ENCODE measurements around the gene ZNF20. TPM values are rescaled to one million over a fixed set of nuclear protein-coding genes. Genes with fewer than 3 reads are reported as not detected.

Gene ZNF20
- total RNA-seq, result 8.1 and 9.1 TPM in 2 replicates
- long read RNA-seq, transcript ZNF20-202 (4 exons, 642 nt), result minor isoform, 14 of 33 reads
- long read RNA-seq, transcript ZNF20-201 (4 exons, 3,061 nt), result major isoform, 16 of 33 reads
- long read RNA-seq, partial matches to known transcripts, result 0 of 33 reads
- long read RNA-seq, other reads (novel, unspliced or antisense), result 3 of 33 reads

DNA sequence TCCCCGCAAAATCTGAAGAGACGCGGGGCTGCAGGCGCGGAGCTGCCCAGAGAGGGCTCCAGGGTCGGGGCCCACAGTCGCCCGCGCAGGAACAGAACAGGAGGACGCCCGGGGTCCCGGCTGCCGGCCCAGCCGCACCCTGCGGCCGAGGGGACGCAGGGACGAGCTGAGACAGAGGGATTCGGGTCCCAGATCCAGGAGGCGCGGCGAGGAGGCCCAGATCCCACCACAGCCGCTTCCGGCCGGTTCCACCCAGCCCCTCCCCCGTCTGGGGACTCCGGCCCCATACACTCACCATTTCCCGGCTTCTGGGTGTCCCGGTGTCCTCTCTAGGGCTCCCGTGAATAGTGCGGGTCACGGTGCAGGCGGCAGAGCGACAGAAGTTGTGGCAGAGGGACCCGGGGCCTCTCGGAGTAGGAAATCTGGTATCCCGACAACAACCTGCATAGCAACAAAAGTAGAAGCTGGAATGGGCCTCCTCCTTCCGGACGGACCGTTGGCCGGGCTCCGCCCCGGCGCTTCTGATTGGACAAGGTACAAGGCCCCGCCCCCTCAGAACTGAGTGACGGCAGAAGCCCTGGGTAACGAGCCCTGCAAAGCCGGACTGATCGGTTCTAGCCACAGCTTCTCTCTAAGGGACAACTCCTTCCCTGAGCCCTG is at the start of gene ZNF20:
Gene ZNF20 (minus strand): TSS at position 466 of the 660 bp plus-strand sequence. CDS start 168 bp downstream, at position 298.
- DNase-seq (ENCODE audit: low read depth, low spot score), result peak; percentile 91
- Mint-ChIP-seq H3K4me3 (peak within 1 kb of the TSS; percentile 98), H3K36me3 (ENCODE audit: low read depth) (peaks cover 48% of the 10 kb centered on the region), H3K27ac (ENCODE audit: unreplicated experiment) (peak within 1 kb of the TSS; percentile 96), H3K27me3 (ENCODE audit: low read depth) (peaks cover 3% of the 10 kb centered on the region), H3K9me3 (peaks cover 11% of the 10 kb centered on the region), H3K4me1 (peaks cover 35% of the 10 kb centered on the region)
- TF ChIP-seq, protein P1, sequence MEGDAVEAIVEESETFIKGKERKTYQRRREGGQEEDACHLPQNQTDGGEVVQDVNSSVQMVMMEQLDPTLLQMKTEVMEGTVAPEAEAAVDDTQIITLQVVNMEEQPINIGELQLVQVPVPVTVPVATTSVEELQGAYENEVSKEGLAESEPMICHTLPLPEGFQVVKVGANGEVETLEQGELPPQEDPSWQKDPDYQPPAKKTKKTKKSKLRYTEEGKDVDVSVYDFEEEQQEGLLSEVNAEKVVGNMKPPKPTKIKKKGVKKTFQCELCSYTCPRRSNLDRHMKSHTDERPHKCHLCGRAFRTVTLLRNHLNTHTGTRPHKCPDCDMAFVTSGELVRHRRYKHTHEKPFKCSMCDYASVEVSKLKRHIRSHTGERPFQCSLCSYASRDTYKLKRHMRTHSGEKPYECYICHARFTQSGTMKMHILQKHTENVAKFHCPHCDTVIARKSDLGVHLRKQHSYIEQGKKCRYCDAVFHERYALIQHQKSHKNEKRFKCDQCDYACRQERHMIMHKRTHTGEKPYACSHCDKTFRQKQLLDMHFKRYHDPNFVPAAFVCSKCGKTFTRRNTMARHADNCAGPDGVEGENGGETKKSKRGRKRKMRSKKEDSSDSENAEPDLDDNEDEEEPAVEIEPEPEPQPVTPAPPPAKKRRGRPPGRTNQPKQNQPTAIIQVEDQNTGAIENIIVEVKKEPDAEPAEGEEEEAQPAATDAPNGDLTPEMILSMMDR (conservative IDR thresholded peaks at IDR 0.05), result no peak

DNA sequence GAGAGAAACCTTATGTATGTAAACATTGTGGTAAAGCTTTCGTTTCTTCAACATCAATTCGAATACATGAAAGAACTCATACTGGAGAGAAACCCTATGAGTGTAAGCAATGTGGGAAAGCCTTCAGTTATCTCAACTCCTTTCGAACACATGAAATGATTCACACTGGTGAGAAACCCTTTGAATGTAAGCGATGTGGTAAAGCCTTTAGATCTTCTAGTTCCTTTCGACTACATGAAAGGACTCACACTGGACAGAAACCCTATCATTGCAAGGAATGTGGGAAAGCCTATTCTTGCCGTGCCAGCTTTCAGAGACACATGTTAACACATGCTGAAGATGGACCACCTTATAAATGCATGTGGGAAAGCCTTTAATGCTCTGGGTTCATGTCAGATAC is 47.5 kb upstream of the ZNF20 start:
- no peaks in the 10 kb centered on the region for H3K4me1 Mint-ChIP-seq
- TF ChIP-seq, protein P1 (conservative IDR thresholded peaks at IDR 0.05), result no peak
- H3K27ac Mint-ChIP-seq (ENCODE audit: unreplicated experiment), result no peak overlapping the region
- no peak overlapping the region for H3K4me3 Mint-ChIP-seq
- H3K9me3 Mint-ChIP-seq, result peaks cover 31% of the 10 kb centered on the region
- peaks cover 87% of the 10 kb centered on the region for H3K36me3 Mint-ChIP-seq (ENCODE audit: low read depth)
- no peak for DNase-seq (ENCODE audit: low read depth, low spot score)
- H3K27me3 Mint-ChIP-seq (ENCODE audit: low read depth), result no peaks in the 10 kb centered on the region

DNA sequence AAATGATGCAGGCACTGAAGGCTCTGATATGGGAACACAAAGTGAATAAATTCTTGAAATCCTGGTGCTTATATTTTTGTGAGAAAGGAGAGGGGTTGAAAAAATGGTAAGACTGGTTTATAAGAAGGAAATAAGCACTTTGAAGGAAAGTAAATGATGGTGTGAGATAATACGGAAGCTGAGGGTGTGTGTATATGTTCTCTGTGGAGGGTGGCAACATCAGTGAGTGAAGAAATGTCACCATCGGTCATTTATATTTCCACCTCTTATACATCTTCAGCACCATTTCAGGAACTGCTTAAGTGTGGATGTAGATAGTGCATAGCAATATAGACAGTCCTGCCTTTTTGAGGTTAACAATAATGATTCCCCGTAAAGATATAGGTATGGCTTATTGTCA is 40.2 kb upstream of the ZNF20 start:
- no peaks in the 10 kb centered on the region for H3K27me3 Mint-ChIP-seq (ENCODE audit: low read depth)

DNA sequence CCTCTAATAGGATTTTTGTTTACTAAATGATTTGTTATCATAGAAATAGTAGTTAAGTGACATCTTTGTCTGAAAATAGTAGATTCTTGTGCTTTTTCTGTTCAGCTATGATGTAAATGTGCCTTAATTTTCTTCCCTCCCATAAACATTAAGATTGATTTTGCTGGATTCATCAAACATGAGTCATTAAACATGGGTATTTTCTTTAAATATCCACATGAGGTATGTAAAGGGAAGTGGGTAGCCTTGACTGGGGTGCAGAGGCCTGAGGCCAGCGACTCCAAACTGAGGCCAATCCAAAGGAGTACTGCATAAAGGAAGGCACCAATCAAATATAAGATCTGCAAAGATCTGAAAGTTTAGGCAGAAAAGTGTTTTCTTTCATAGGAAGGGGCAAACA is 26.5 kb upstream of the ZNF20 start:
- DNase-seq (ENCODE audit: low read depth, low spot score), result no peak
- peaks cover 12% of the 10 kb centered on the region for H3K36me3 Mint-ChIP-seq (ENCODE audit: low read depth)
- TF ChIP-seq, protein P1 (conservative IDR thresholded peaks at IDR 0.05), result no peak
- H3K9me3 Mint-ChIP-seq, result no peaks in the 10 kb centered on the region
- no peak overlapping the region for H3K4me3 Mint-ChIP-seq
- H3K4me1 Mint-ChIP-seq, result peaks cover 25% of the 10 kb centered on the region
- no peaks in the 10 kb centered on the region for H3K27me3 Mint-ChIP-seq (ENCODE audit: low read depth)
- peak overlapping the region; percentile 1 for H3K27ac Mint-ChIP-seq (ENCODE audit: unreplicated experiment)

More for the DNA sequence above, 40.2 kb upstream of the ZNF20 start:
- TF ChIP-seq, protein P1 (conservative IDR thresholded peaks at IDR 0.05), result no peak
- no peak overlapping the region for H3K27ac Mint-ChIP-seq (ENCODE audit: unreplicated experiment)
- peaks cover 66% of the 10 kb centered on the region for H3K36me3 Mint-ChIP-seq (ENCODE audit: low read depth)
- H3K9me3 Mint-ChIP-seq, result peaks cover 20% of the 10 kb centered on the region
- no peak overlapping the region for H3K4me3 Mint-ChIP-seq
- no peak for DNase-seq (ENCODE audit: low read depth, low spot score)
- no peaks in the 10 kb centered on the region for H3K4me1 Mint-ChIP-seq

DNA sequence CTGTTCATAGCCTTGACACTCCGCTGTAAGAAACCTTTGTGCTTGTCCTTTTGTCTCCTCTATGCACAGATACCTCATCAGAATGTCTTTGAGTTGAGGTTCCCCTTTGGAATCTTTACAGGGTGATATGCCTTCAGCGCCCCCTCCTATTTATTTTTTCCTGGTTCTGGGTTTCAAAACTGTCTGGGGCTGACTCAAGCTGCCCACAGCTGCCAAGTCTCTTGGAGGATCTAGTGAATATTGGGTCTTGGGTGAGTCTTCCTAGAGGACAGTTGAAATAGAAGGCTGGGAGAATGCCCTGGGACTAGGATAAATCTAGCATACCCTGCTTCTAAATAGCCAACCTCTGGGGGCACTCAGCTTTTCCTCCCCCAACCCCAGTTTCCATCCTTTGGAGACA is 23.7 kb upstream of the ZNF20 start:
- no peaks in the 10 kb centered on the region for H3K27me3 Mint-ChIP-seq (ENCODE audit: low read depth)
- peaks cover 25% of the 10 kb centered on the region for H3K4me1 Mint-ChIP-seq
- peak overlapping the region; percentile 89 for H3K4me3 Mint-ChIP-seq
- peak overlapping the region; percentile 93 for H3K27ac Mint-ChIP-seq (ENCODE audit: unreplicated experiment)
- TF ChIP-seq, protein P1 (conservative IDR thresholded peaks at IDR 0.05), result no peak
- H3K36me3 Mint-ChIP-seq (ENCODE audit: low read depth), result peaks cover 3% of the 10 kb centered on the region
- no peak for DNase-seq (ENCODE audit: low read depth, low spot score)
- no peaks in the 10 kb centered on the region for H3K9me3 Mint-ChIP-seq
